ENCODE data around the gene FAM78A. TPM values are rescaled to one million over a fixed set of nuclear protein-coding genes. Genes with fewer than 3 reads are reported as not detected.
"Not testable (repeated sequence)": the region's sequence is repeated elsewhere in the genome, so short reads cannot be mapped to it uniquely, and the experiment has no call there.

Gene FAM78A
- polyA plus RNA-seq, 1 experiment = 1.1 TPM

DNA sequence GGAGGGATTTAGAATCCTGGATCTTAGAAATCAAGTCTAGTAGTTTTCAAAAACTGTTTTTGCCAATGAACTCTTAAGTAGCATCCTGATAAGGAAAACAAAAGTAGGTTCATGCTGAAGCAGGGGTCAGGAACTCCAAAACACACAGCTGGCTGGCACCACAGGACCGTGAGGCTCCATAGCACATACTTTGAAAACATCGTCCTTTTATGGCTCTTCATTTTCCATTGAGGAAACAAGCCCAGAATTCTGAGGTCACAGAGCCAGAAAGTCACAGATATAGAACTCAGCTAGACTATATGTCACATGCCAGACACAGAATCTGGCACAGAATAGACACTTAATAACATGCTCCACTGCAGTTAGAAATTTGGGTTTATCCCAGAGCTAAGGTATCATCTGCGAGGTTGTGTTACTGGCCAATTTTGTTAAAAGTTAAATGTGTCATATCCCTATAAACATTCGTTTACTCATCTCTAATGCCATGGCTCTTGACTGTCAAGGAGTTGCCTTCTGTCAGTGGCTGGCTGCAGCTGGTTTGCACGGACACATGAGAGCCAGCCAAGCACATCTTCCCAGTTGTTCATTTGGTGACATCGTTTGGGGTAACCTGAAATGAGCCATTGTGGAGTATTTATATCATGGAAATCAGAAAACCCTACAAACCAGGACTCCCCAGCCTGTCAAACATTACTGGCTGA lies 58.8 kb downstream of the FAM78A start:
- TF ChIP-seq, protein P1, sequence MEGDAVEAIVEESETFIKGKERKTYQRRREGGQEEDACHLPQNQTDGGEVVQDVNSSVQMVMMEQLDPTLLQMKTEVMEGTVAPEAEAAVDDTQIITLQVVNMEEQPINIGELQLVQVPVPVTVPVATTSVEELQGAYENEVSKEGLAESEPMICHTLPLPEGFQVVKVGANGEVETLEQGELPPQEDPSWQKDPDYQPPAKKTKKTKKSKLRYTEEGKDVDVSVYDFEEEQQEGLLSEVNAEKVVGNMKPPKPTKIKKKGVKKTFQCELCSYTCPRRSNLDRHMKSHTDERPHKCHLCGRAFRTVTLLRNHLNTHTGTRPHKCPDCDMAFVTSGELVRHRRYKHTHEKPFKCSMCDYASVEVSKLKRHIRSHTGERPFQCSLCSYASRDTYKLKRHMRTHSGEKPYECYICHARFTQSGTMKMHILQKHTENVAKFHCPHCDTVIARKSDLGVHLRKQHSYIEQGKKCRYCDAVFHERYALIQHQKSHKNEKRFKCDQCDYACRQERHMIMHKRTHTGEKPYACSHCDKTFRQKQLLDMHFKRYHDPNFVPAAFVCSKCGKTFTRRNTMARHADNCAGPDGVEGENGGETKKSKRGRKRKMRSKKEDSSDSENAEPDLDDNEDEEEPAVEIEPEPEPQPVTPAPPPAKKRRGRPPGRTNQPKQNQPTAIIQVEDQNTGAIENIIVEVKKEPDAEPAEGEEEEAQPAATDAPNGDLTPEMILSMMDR (IDR thresholded peaks at IDR 0.05; ENCODE audit: insufficient read depth, low read depth, low read length) = no peak
- peaks cover 1% of the 10 kb centered on the region for H3K36me3 ChIP-seq (ENCODE audit: control insufficient read depth, insufficient read depth, low read length)
- no peaks in the 10 kb centered on the region for H3K27me3 ChIP-seq (ENCODE audit: control insufficient read depth, insufficient read depth, low read length)
- no peak for DNase-seq (ENCODE audit: low read depth)
- ChIA-PET CTCF (interaction anchor here (0.8 kb wide), 1 partner anchor 118 kb away, joined by 4 read pairs; no protein-coding TSS in a partner anchor), POLR2A (no interaction called here)
- no peak overlapping the region for H3K4me3 ChIP-seq (ENCODE audit: low read depth, low read length)

DNA sequence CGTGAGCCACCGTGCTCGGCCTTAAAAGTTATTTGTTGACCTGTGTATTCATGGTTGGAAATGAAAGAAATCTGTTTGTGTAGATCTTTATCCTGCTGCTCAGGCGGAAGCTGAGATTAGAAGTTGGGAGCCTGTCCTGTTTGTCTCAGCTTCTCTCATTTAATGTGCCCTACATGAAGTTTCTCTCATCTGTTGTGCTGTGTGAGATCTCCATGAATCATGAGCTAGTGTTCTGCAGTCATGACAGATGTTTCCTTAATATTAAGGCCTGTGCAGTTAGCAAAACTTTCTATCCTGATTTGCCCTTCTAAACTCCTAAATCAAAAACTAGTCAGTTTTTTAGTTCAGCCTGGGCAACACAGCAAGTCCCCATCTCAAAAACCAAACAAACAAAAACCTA lies 59.5 kb downstream of the FAM78A start:
- no peaks in the 10 kb centered on the region for H3K27me3 ChIP-seq (ENCODE audit: control insufficient read depth, insufficient read depth, low read length)
- DNase-seq (ENCODE audit: low read depth) = no peak
- TF ChIP-seq, protein P1 (IDR thresholded peaks at IDR 0.05; ENCODE audit: insufficient read depth, low read depth, low read length) = no peak
- peaks cover 1% of the 10 kb centered on the region for H3K36me3 ChIP-seq (ENCODE audit: control insufficient read depth, insufficient read depth, low read length)
- ChIA-PET CTCF (interaction anchor here (0.8 kb wide), 1 partner anchor 119 kb away, joined by 4 read pairs; no protein-coding TSS in a partner anchor), POLR2A (no interaction called here)
- H3K4me3 ChIP-seq (ENCODE audit: low read depth, low read length) = no peak overlapping the region

DNA sequence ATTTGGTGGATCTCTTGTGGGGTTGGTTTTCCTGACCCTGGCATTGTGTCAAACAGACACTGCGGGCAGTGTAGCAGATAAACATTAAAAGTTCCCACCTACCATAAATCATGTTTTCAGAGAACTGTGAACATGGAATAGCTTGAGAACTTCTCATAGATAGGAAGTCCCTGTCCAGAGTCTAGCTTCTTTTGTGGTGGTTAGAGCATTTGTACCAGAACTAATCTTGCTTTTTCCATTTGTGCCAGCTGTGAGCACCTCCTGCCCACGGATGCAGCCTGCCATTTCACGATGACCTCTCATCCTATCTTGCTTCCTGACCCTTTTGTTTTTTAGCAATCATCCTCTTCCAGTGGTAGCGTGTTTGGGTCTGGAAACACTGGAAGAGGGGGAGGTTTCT lies 61.4 kb downstream of the FAM78A start:
- TF ChIP-seq, protein P1 (IDR thresholded peaks at IDR 0.05; ENCODE audit: insufficient read depth, low read depth, low read length) = no peak
- H3K36me3 ChIP-seq (ENCODE audit: control insufficient read depth, insufficient read depth, low read length) = peaks cover 1% of the 10 kb centered on the region
- no peak for DNase-seq (ENCODE audit: low read depth)
- CTCF ChIA-PET = interaction anchor here (1.1 to 1.5 kb wide), 3 partner anchors 13 to 135 kb away, joined by 3 to 5 read pairs (median 4); no protein-coding TSS in a partner anchor
- H3K4me3 ChIP-seq (ENCODE audit: low read depth, low read length) = no peak overlapping the region
- POLR2A ChIA-PET = no interaction called here
- H3K27me3 ChIP-seq (ENCODE audit: control insufficient read depth, insufficient read depth, low read length) = no peaks in the 10 kb centered on the region

DNA sequence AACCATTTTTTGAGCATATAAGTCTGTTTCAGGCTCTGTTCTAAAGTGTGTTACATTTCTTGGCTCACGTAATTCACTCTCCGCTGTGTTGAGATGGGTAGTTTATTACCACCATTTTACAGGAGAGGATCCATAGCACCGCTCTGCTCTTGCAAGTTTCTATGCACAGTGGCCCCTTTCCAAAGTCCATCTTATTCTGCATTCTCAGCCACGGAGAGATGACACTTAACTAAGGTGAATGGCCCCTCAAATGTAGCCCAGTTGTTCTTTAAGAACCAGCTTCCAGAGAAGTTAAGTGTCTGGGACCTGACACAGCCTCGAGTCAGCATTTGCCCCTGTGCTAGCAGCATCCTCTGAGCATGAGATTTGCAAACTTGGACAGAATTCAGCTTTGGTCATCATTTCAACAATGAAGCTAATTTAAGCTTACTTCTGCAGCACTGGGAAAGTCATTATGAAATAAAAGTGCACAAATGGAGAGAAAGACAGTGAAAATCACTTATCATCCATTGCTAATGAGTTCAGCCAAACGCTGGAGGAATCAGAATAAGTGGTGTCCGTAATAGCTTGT lies 61.9 kb downstream of the FAM78A start:
- Histone ChIP-seq H3K36me3 (ENCODE audit: control insufficient read depth, insufficient read depth, low read length) (peaks cover 1% of the 10 kb centered on the region), H3K4me3 (ENCODE audit: low read depth, low read length) (no peak overlapping the region), H3K27me3 (ENCODE audit: control insufficient read depth, insufficient read depth, low read length) (no peaks in the 10 kb centered on the region)
- POLR2A ChIA-PET = interaction anchor here (0.6 kb wide), 1 partner anchor 56 kb away, joined by 5 read pairs; no protein-coding TSS in a partner anchor
- CTCF ChIA-PET = interaction anchor here (0.6 to 1.5 kb wide), 5 partner anchors 14 to 838 kb away, joined by 3 to 5 read pairs (median 4); no protein-coding TSS in a partner anchor
- TF ChIP-seq, protein P1 (IDR thresholded peaks at IDR 0.05; ENCODE audit: insufficient read depth, low read depth, low read length) = no peak
- DNase-seq (ENCODE audit: low read depth) = no peak

DNA sequence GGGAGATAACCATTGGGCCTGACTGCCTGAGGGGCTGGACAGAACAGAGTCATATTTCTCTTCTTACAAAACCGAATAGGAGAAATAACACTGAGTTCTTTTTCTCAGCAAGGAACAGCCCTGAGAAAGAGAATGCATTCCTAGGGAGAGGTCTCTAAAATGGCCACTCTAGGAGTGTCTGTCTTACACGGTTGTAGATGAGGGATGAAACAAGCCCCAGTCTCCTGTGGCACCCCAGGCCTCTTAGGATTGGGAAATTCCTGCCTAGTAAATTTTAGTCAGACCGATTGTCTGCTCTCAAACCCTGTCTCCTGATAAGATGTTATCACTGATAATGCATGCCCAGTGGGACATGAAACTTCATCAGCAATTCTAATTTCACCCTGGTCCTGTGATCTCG lies 64.4 kb downstream of the FAM78A start:
- DNase-seq (ENCODE audit: low read depth); POLR2A ChIA-PET; H3K36me3 ChIP-seq (ENCODE audit: control insufficient read depth, insufficient read depth, low read length); CTCF ChIA-PET; H3K27me3 ChIP-seq (ENCODE audit: control insufficient read depth, insufficient read depth, low read length); H3K4me3 ChIP-seq (ENCODE audit: low read depth, low read length): not testable (repeated sequence)

Other genes starting within 250 kb of the FAM78A start
- gene AIF1L, start 180.0 kb downstream of the FAM78A start, polyA plus RNA-seq (2011; rRNA removed) = 0.05 TPM in 1 of 2 replicates, not detected in the other
- gene NUP214, start 150.9 kb downstream of the FAM78A start, polyA plus RNA-seq (2011; rRNA removed) = 6.3 and 7.6 TPM in 2 replicates
- 2.5 and 3.9 TPM in 2 replicates for gene PLPP7, start 13.2 kb upstream of the FAM78A start, polyA plus RNA-seq (2011; rRNA removed)
- gene PRRC2B, start 117.6 kb upstream of the FAM78A start, polyA plus RNA-seq (2011; rRNA removed) = 19.3 and 25.8 TPM in 2 replicates
- 17.8 and 32.1 TPM in 2 replicates for gene POMT1, start 226.4 kb upstream of the FAM78A start, polyA plus RNA-seq (2011; rRNA removed)